Measurements from ENCODE around the gene ZNF99.
"Not testable (repeated sequence)": the region's sequence is repeated elsewhere in the genome, so short reads cannot be mapped to it uniquely, and the experiment has no call there.

Gene ZNF99

DNA sequence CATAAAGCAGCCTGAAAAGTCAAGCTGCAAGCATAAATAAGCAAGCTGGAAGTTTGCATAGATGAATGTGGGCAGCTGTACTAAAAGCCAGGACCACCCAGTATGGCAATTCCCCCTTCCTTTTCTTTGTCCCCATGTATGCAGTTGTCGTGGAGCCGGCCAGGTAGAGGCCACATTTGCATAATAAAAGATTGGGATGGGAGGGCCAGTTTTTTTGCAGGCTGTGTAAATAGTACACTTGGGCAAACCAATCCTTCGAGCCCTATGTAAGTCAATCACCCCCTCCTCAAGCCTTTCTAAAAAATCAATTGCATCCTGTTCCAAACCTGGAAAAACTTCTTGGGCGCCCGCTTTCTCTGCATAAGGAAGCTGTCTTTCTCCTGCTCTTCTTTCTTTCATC, 13.1 kb upstream of the ZNF99 start:
- in situ Hi-C loops (cut with HindIII; ENCODE audit: low sequenced_read_pairs) = no loop called here
- no peak for DNase-seq (ENCODE audit: low read depth)
- TF ChIP-seq, protein P1, sequence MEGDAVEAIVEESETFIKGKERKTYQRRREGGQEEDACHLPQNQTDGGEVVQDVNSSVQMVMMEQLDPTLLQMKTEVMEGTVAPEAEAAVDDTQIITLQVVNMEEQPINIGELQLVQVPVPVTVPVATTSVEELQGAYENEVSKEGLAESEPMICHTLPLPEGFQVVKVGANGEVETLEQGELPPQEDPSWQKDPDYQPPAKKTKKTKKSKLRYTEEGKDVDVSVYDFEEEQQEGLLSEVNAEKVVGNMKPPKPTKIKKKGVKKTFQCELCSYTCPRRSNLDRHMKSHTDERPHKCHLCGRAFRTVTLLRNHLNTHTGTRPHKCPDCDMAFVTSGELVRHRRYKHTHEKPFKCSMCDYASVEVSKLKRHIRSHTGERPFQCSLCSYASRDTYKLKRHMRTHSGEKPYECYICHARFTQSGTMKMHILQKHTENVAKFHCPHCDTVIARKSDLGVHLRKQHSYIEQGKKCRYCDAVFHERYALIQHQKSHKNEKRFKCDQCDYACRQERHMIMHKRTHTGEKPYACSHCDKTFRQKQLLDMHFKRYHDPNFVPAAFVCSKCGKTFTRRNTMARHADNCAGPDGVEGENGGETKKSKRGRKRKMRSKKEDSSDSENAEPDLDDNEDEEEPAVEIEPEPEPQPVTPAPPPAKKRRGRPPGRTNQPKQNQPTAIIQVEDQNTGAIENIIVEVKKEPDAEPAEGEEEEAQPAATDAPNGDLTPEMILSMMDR (IDR thresholded peaks at IDR 0.05; ENCODE audit: low read depth, low read length, missing control alignments) = no peak
- H3K4me3 ChIP-seq (ENCODE audit: low read depth, low read length) = no peak overlapping the region

DNA sequence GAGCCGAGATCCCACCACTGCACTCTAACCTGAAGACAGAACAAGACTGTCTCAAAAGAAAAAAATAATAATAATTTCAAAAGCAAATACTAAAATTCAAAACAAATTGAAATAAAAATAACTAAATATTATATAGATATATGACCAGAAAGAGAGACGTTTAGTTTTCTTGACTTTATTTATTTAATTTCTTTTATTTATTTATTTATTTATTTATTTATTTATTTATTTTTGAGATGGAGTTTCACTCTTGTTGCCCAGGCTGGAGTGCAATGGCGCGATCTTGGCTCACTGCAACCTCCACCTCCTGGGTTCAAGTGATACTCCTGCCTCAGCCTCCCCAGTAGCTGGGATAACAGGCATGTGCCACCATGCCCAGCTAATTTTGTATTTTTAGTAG, 8.9 kb upstream of the ZNF99 start:
- DNase-seq (ENCODE audit: low read depth); in situ Hi-C loops (cut with HindIII; ENCODE audit: low sequenced_read_pairs); H3K4me3 ChIP-seq (ENCODE audit: low read depth, low read length): not testable (repeated sequence)

DNA sequence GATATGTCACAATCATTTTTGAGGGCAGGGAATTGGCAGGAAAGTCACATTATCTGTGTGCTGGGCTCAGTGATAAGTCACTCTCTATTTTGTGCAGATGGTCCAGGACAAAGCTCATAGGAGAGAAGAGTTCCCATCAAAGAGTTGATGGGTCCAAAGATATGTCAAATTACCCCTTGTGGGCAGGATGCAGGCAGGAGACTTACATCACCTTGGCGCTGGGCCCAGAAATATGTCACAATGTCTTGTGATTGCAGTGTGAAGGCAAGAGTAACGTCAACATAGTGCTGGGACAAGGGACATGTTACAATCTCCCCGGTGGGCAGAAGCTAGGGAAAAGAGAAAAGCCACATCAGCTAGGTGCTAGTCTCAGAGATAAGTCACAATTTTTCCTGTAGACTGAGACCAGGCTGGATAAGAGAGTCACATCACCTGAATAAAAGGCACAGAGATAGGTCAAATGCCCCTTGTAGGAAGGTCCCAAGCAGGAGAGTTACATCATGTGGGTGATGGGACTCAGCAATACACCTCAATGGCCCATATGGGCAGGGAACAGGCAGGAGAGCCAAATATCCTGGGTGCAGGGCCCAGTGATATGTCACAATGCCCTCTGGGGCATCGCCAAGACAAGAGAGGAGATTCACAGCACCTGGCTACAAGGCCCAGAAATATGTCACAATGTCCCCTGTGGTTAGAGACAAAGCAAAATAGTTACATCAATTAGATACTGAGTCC, 47.9 kb downstream of the ZNF99 start:
- in situ Hi-C loops (cut with HindIII; ENCODE audit: low sequenced_read_pairs) = no loop called here
- no peak overlapping the region for H3K4me3 ChIP-seq (ENCODE audit: low read depth, low read length)
- no peak for DNase-seq (ENCODE audit: low read depth)
- TF ChIP-seq, protein P1 (IDR thresholded peaks at IDR 0.05; ENCODE audit: low read depth, low read length, missing control alignments) = no peak

DNA sequence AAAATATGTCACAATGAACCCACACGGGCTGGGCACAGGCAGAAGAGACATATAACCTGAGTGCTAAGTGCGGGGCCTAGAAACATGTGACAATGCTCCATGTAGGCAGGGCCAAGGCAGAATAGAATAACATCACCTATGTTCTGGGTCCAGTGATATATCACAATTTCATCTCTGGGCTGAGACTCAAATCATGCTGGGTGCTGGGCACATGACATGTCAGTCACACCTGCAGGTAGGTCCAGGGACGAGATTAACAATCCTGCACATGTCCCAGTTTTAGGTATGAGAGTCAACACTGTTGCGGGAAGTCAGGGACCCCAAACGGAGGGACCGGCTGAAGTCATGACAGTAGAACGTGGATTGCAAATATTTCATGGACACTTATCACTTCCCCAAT, 50.3 kb downstream of the ZNF99 start:
- DNase-seq (ENCODE audit: low read depth) = no peak
- no peak overlapping the region for H3K4me3 ChIP-seq (ENCODE audit: low read depth, low read length)
- TF ChIP-seq, protein P1 (IDR thresholded peaks at IDR 0.05; ENCODE audit: low read depth, low read length, missing control alignments) = no peak
- in situ Hi-C loops (cut with HindIII; ENCODE audit: low sequenced_read_pairs) = no loop called here

DNA sequence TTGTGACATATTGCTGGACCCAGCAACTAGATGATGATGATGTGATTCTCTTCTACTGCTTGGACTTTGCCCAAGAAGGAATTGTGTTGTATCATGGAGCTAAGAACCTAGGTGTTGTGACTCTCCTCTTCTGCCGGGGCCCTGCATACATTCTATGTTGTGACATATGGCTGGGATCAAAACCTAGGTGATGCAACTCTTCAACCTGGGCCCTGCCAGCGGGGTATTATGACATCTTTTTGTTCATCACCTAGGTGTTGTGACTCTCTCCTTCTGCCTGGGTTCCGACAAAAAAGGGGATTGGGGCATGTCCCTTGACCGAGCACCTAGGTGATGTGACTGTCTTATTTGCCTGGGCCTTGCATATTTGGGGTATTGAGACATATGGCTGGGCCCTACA, 55.7 kb downstream of the ZNF99 start:
- H3K4me3 ChIP-seq (ENCODE audit: low read depth, low read length); in situ Hi-C loops (cut with HindIII; ENCODE audit: low sequenced_read_pairs); DNase-seq (ENCODE audit: low read depth): not testable (repeated sequence)

DNA sequence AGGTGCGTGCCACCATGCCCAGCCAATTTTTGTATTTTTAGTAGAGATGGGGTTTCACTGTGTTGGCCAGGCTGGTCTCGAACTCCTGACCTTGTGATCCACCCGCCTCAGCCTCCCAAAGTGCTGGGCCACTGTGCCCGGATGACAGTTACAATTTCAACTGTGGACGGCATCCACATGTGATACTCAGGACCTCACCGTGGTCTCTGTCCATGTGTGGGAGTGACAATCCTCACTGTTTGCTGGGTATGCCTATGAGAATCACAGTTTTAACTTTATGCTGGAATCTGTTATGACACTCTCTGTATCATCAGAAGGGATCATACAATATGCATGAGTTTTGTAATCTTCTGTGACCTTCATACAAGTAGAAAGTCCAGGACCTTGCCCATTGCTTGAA, 62.4 kb downstream of the ZNF99 start:
- H3K4me3 ChIP-seq (ENCODE audit: low read depth, low read length); DNase-seq (ENCODE audit: low read depth); in situ Hi-C loops (cut with HindIII; ENCODE audit: low sequenced_read_pairs): not testable (repeated sequence)

DNA sequence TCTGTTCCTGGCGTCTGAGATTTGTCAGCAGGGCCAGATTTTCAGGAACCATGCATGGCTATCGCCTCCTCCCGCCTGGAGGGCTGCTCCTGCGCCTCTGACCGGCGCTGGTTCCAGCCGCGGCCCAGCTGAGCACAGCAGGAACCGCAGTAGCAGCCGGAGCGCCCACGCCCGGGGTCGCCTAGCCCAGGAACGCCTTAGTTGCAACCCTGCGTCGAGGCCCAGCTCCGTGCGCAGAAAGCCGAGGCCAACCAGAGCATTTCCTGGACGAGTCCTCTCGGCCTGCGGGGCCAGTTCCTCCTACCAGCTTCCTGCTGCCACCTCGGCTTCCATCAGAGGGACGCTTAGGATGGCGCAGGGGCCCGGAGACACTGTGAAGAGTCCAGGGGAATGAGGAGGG, 75.0 kb downstream of the ZNF99 start:
- H3K4me3 ChIP-seq (ENCODE audit: low read depth, low read length) = no peak overlapping the region
- in situ Hi-C loops (cut with HindIII; ENCODE audit: low sequenced_read_pairs) = no loop called here
- no peak for DNase-seq (ENCODE audit: low read depth)
- TF ChIP-seq, protein P1 (IDR thresholded peaks at IDR 0.05; ENCODE audit: low read depth, low read length, missing control alignments) = no peak

DNA sequence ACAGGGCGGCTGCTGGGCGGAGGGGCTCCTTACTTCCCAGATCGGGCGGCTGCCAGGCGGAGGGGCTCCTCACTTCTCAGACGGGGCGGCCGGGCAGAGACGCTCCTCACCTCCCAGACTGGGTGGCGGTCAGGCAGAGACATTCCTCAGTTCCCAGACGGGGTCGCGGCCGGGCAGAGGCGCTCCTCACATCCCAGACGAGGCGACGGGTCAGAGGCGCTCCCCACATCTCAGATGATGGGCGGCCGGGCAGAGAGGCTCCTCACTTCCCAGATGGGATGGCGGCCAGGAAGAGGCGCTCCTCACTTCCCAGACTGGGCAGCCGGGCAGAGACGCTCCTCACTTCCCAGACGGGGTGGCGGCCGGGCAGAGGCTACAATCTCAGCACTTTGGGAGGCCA, 80.9 kb downstream of the ZNF99 start:
- DNase-seq (ENCODE audit: low read depth); in situ Hi-C loops (cut with HindIII; ENCODE audit: low sequenced_read_pairs); H3K4me3 ChIP-seq (ENCODE audit: low read depth, low read length): not testable (repeated sequence)

DNA sequence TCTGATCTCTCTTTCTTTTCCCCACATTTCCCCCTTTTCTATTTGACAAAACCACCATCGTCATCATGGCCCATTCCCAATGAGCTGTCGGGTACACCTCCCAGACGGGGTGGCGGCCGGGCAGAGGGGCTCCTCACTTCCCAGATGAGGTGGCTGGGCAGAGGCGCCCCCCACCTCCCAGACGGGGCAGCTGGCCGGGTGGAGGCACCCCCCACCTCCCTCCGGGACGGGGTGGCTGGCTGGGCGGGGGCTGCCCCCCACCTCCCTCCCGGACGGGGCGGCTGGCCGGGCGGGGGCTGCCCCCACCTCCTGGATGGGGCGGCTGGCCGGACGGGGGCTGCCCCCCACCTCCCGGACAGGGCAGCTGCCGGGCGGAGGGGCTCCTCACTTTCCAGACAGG, 81.3 kb downstream of the ZNF99 start:
- in situ Hi-C loops (cut with HindIII; ENCODE audit: low sequenced_read_pairs); DNase-seq (ENCODE audit: low read depth); H3K4me3 ChIP-seq (ENCODE audit: low read depth, low read length): not testable (repeated sequence)

Measured in astrocyte of the cerebellum (primary cell).